ENCODE results near the gene THAP4. TPM values are rescaled to one million over a fixed set of nuclear protein-coding genes. Genes with fewer than 3 reads are reported as not detected.
"Not testable (repeated sequence)": the region's sequence is repeated elsewhere in the genome, so short reads cannot be mapped to it uniquely, and the experiment has no call there.

THAP4 gene
- total RNA-seq, 1 donor from 2014 or later = 61.0 TPM

DNA sequence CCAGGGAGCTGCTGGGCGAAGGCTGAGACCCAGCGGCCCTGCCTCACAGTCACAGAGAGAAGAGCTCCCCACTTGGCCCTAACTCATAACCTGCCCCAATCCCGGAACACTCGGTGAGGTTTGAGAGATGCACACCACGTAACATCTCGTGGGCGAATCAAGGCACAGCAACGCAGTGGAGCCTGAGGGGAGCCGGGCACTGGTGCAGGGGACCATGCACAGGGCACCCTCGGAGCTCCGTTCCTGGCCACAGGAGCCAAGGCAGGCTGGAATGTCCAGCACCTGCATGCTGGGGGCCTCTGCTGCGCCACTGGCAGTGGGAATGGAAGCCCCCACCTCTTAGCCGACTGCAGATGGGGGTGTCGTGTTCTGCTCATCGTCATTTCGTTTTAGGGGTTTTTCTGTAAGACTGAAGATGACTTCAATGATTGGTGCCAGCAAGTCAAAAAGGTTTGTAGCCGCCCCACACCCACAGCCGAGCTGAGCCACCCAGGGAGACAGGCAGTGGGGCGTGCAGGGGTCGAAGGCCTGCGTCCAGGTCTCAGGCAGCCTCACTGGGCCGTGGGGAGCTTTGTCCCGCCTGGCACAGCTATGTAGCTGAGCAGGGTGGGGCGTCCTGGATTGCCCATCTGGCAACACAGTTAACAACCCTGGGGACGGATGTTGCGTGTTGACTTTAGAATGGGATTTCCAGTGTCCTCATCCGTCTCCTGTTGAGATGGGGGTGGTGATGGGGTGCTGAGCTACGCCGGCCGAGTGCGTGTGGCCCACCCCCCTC is 33.6 kb upstream of the THAP4 start:
- H3K4me1 Mint-ChIP-seq (ENCODE audit: low read depth) = peaks cover 10% of the 10 kb centered on the region
- no peaks in the 10 kb centered on the region for H3K27me3 Mint-ChIP-seq
- no peak for TF ChIP-seq CTCF (IDR thresholded peaks at IDR 0.05; ENCODE audit: unreplicated experiment)
- no peaks in the 10 kb centered on the region for H3K9me3 Mint-ChIP-seq (ENCODE audit: low read depth)
- no peak overlapping the region for H3K27ac Mint-ChIP-seq
- peaks cover 4% of the 10 kb centered on the region for H3K36me3 Mint-ChIP-seq (ENCODE audit: insufficient read depth)
- no peak overlapping the region for H3K4me3 Mint-ChIP-seq (ENCODE audit: low read depth)
- no peak for DNase-seq (ENCODE audit: low spot score, unreplicated experiment)

- H3K9me3 Mint-ChIP-seq (ENCODE audit: low read depth) = no peaks in the 10 kb centered on the region
- no peak overlapping the region for H3K27ac Mint-ChIP-seq
- H3K4me1 Mint-ChIP-seq (ENCODE audit: low read depth) = peaks cover 12% of the 10 kb centered on the region
- no peak for DNase-seq (ENCODE audit: low spot score, unreplicated experiment)
- H3K4me3 Mint-ChIP-seq (ENCODE audit: low read depth) = no peak overlapping the region
- H3K27me3 Mint-ChIP-seq = no peaks in the 10 kb centered on the region
- TF ChIP-seq CTCF (IDR thresholded peaks at IDR 0.05; ENCODE audit: unreplicated experiment) = no peak
- H3K36me3 Mint-ChIP-seq (ENCODE audit: insufficient read depth) = peaks cover 6% of the 10 kb centered on the region
Measured at GRCh38 chr2:241668839-241669238, 31.9 kb upstream of the THAP4 start.

GRCh38 chr2:241668354-241668753 is 31.4 kb upstream of the THAP4 start:
- TF ChIP-seq CTCF (IDR thresholded peaks at IDR 0.05; ENCODE audit: unreplicated experiment) = no peak
- H3K4me3 Mint-ChIP-seq (ENCODE audit: low read depth) = no peak overlapping the region
- H3K27ac Mint-ChIP-seq = no peak overlapping the region
- H3K4me1 Mint-ChIP-seq (ENCODE audit: low read depth) = peaks cover 12% of the 10 kb centered on the region
- no peaks in the 10 kb centered on the region for H3K27me3 Mint-ChIP-seq
- H3K9me3 Mint-ChIP-seq (ENCODE audit: low read depth) = no peaks in the 10 kb centered on the region
- H3K36me3 Mint-ChIP-seq (ENCODE audit: insufficient read depth) = peaks cover 6% of the 10 kb centered on the region
- DNase-seq (ENCODE audit: low spot score, unreplicated experiment) = no peak

- no peaks in the 10 kb centered on the region for H3K27me3 Mint-ChIP-seq
- peaks cover 12% of the 10 kb centered on the region for H3K36me3 Mint-ChIP-seq (ENCODE audit: insufficient read depth)
- no peaks in the 10 kb centered on the region for H3K9me3 Mint-ChIP-seq (ENCODE audit: low read depth)
- H3K27ac Mint-ChIP-seq = peak overlapping the region; percentile 74
- H3K4me3 Mint-ChIP-seq (ENCODE audit: low read depth) = no peak overlapping the region
- peaks cover 14% of the 10 kb centered on the region for H3K4me1 Mint-ChIP-seq (ENCODE audit: low read depth)
- TF ChIP-seq CTCF (IDR thresholded peaks at IDR 0.05; ENCODE audit: unreplicated experiment) = no peak
- peak; percentile 34 for DNase-seq (ENCODE audit: low spot score, unreplicated experiment)
Measured at GRCh38 chr2:241666627-241667400, 29.9 kb upstream of the THAP4 start.

GRCh38 chr2:241665731-241666440 is 28.9 kb upstream of the THAP4 start:
- Mint-ChIP-seq H3K4me3 (ENCODE audit: low read depth) (no peak overlapping the region), H3K36me3 (ENCODE audit: insufficient read depth) (peaks cover 13% of the 10 kb centered on the region), H3K9me3 (ENCODE audit: low read depth) (no peaks in the 10 kb centered on the region), H3K4me1 (ENCODE audit: low read depth) (peaks cover 15% of the 10 kb centered on the region), H3K27me3 (no peaks in the 10 kb centered on the region), H3K27ac (no peak overlapping the region)
- no peak for TF ChIP-seq CTCF (IDR thresholded peaks at IDR 0.05; ENCODE audit: unreplicated experiment)
- DNase-seq (ENCODE audit: low spot score, unreplicated experiment) = no peak

- Mint-ChIP-seq H3K4me1 (ENCODE audit: low read depth) (peaks cover 15% of the 10 kb centered on the region), H3K36me3 (ENCODE audit: insufficient read depth) (peaks cover 19% of the 10 kb centered on the region)
- not testable (repeated sequence) for H3K27ac Mint-ChIP-seq; H3K9me3 Mint-ChIP-seq (ENCODE audit: low read depth); H3K27me3 Mint-ChIP-seq; H3K4me3 Mint-ChIP-seq (ENCODE audit: low read depth); DNase-seq (ENCODE audit: low spot score, unreplicated experiment)
Measured at GRCh38 chr2:241662731-241663130, 25.8 kb upstream of the THAP4 start.
